Neural progenitor cell (in vitro differentiated cells): ENCODE measurements around the gene SPIRE2.

Experiments used
- EZH2 ChIP-seq: fragments of 200-600 bp; sonication (generic); IDR thresholded peaks from 2 replicates; pipeline ENCODE4 v1.6.1; 2017; ENCODE audit warnings: antibody characterized with exemption, mild to moderate bottlenecking, moderate library complexity
- EZH2phosphoT487 ChIP-seq: fragments of 200-600 bp; sonication (generic); IDR thresholded peaks from 2 replicates; pipeline ENCODE4 v1.6.1; 2017; ENCODE audit warnings: antibody characterized with exemption
- TF ChIP-seq, protein P1 (sequence below): fragments of 200-600 bp; sonication (generic); IDR thresholded peaks from 2 replicates; pipeline ENCODE4 v1.5.1; 2017; ENCODE audit warnings: antibody characterized with exemption, mild to moderate bottlenecking

- TF ChIP-seq, protein P1, sequence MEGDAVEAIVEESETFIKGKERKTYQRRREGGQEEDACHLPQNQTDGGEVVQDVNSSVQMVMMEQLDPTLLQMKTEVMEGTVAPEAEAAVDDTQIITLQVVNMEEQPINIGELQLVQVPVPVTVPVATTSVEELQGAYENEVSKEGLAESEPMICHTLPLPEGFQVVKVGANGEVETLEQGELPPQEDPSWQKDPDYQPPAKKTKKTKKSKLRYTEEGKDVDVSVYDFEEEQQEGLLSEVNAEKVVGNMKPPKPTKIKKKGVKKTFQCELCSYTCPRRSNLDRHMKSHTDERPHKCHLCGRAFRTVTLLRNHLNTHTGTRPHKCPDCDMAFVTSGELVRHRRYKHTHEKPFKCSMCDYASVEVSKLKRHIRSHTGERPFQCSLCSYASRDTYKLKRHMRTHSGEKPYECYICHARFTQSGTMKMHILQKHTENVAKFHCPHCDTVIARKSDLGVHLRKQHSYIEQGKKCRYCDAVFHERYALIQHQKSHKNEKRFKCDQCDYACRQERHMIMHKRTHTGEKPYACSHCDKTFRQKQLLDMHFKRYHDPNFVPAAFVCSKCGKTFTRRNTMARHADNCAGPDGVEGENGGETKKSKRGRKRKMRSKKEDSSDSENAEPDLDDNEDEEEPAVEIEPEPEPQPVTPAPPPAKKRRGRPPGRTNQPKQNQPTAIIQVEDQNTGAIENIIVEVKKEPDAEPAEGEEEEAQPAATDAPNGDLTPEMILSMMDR = no peak
- TF ChIP-seq EZH2 (no peak), EZH2phosphoT487 (no peak)
Measured at GRCh38 chr16:89911375-89911774, 83.1 kb downstream of the SPIRE2 start.
